GM20431 (cell line): ENCODE data around the gene FBN3.

Source experiments
- in situ Hi-C: fragments of 300-500 bp; cut with MseI, MboI; formaldehyde crosslinking; loops from one replicate; pipeline ENCODE4 v1.15.0; 2020; ENCODE audit warnings: low sequenced_read_pairs; ENCODE audit not compliant: unreplicated experiment

FBN3 gene

GRCh38 chr19:8069096-8069973, 80.1 kb downstream of the FBN3 start:
- in situ Hi-C loops = no loop called here

- in situ Hi-C loops = no loop called here
Measured at GRCh38 chr19:8065875-8066261, 83.5 kb downstream of the FBN3 start.

- in situ Hi-C loops = no loop called here
Measured at GRCh38 chr19:8064911-8065874, 84.2 kb downstream of the FBN3 start.

- in situ Hi-C loops = no loop called here
Measured at GRCh38 chr19:8057545-8058270, 91.7 kb downstream of the FBN3 start.

GRCh38 chr19:8056533-8056932, 92.9 kb downstream of the FBN3 start:
- in situ Hi-C loops = no loop called here

GRCh38 chr19:8054169-8054568, 95.2 kb downstream of the FBN3 start:
- in situ Hi-C loops = no loop called here

- in situ Hi-C loops = no loop called here
Measured at GRCh38 chr19:8052464-8052859, 96.9 kb downstream of the FBN3 start, which contains the start of gene CCL25. Gene CCL25 (plus strand): TSS chr19:8052760. CDS start chr19:8053050, 290 bp downstream.

- in situ Hi-C loops = no loop called here
Measured at GRCh38 chr19:8050274-8051096, 98.9 kb downstream of the FBN3 start.

- in situ Hi-C loops = no loop called here
Measured at GRCh38 chr19:8046569-8047165, 102.7 kb downstream of the FBN3 start.

- in situ Hi-C loops = no loop called here
Measured at GRCh38 chr19:8045872-8046568, 103.4 kb downstream of the FBN3 start.

GRCh38 chr19:8044018-8044417, 105.4 kb downstream of the FBN3 start:
- in situ Hi-C loops = no loop called here

GRCh38 chr19:8042900-8043299, 106.5 kb downstream of the FBN3 start:
- in situ Hi-C loops = no loop called here

- in situ Hi-C loops = no loop called here
Measured at GRCh38 chr19:8041531-8041931, 107.9 kb downstream of the FBN3 start.

GRCh38 chr19:8039231-8039630, 110.2 kb downstream of the FBN3 start:
- in situ Hi-C loops = no loop called here

GRCh38 chr19:8038815-8039214, 110.6 kb downstream of the FBN3 start:
- in situ Hi-C loops = no loop called here

- in situ Hi-C loops = no loop called here
Measured at GRCh38 chr19:8036434-8037099, 112.8 kb downstream of the FBN3 start.

GRCh38 chr19:8034178-8034525, 115.2 kb downstream of the FBN3 start:
- in situ Hi-C loops = no loop called here
